ENCODE results near the gene PPM1B. TPM values are rescaled to one million over a fixed set of nuclear protein-coding genes. Genes with fewer than 3 reads are reported as not detected.

Gene PPM1B
- total RNA-seq, 2 donors from 2014 or later = 50.8 to 77.9 TPM

GRCh38 chr2:44273596-44273995, 104.9 kb downstream of the PPM1B start:
- TF ChIP-seq, protein P1, sequence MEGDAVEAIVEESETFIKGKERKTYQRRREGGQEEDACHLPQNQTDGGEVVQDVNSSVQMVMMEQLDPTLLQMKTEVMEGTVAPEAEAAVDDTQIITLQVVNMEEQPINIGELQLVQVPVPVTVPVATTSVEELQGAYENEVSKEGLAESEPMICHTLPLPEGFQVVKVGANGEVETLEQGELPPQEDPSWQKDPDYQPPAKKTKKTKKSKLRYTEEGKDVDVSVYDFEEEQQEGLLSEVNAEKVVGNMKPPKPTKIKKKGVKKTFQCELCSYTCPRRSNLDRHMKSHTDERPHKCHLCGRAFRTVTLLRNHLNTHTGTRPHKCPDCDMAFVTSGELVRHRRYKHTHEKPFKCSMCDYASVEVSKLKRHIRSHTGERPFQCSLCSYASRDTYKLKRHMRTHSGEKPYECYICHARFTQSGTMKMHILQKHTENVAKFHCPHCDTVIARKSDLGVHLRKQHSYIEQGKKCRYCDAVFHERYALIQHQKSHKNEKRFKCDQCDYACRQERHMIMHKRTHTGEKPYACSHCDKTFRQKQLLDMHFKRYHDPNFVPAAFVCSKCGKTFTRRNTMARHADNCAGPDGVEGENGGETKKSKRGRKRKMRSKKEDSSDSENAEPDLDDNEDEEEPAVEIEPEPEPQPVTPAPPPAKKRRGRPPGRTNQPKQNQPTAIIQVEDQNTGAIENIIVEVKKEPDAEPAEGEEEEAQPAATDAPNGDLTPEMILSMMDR (IDR thresholded peaks at IDR 0.05) = no peak
- Histone ChIP-seq H3K27ac (no peak overlapping the region), H3K9ac (ENCODE audit: low read depth in 2 of 2, low read length in 2 of 2) (no peak overlapping the region), H3K4me3 (no peak overlapping the region), H3K9me3 (no peaks in the 10 kb centered on the region), H3K36me3 (no peaks in the 10 kb centered on the region), H3K4me1 (no peaks in the 10 kb centered on the region), H3K27me3 (no peaks in the 10 kb centered on the region)
- intact Hi-C loops (cut with DNase I) = no loop called here
- DNase-seq = no peak

DNA sequence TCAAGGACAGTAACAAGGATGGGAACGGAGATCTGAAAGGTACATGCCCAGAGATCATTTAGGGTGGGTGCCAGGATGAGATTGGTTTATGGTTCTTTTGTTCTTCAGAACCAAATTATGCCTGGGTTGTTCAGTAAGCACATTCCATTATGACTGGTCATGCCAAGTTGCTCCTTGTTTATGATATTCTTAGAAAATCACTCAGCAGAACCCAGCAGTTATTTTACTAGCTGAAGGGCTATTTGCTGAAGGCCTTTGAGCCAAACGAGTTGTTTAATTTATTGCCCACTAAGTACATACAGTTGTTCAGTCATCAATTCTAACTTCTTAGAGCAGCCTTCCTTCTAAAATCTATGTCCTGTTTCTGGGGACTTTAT, 107.2 kb downstream of the PPM1B start:
- H3K4me3 ChIP-seq = no peak overlapping the region

DNA sequence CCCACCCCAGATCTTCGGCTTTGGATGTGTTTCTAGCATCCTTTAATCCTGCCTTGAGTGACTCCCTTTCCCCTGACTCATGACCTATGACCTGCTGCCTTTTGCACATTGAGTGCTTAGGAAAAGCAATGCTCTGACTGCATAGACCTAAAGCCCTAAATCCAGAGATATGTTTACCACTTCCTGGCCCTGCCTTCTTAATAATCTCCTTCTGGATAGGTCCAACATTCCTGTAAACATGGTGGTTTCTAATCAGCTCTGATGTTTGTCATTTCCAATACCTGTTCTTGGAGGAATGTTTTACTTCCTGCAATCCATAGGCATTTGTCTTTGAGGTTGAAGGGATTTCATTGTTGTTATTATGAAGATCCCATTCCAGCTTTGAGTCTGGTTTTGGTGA, 108.9 kb downstream of the PPM1B start:
- Histone ChIP-seq H3K27ac (no peak overlapping the region), H3K9me3 (no peaks in the 10 kb centered on the region), H3K9ac (ENCODE audit: low read depth in 2 of 2, low read length in 2 of 2) (peak overlapping the region in 1 of 2 donors; percentile 3), H3K4me1 (no peaks in the 10 kb centered on the region), H3K4me3 (no peak overlapping the region), H3K36me3 (no peaks in the 10 kb centered on the region), H3K27me3 (no peaks in the 10 kb centered on the region)
- no peak for DNase-seq
- TF ChIP-seq, protein P1 (IDR thresholded peaks at IDR 0.05) = no peak
- intact Hi-C loops (cut with DNase I) = no loop called here

More for the DNA sequence above, 107.2 kb downstream of the PPM1B start:
- TF ChIP-seq, protein P1 (IDR thresholded peaks at IDR 0.05) = no peak
- H3K4me1 ChIP-seq = no peaks in the 10 kb centered on the region
- peak; percentile 56 for DNase-seq
- H3K27ac ChIP-seq = peak overlapping the region; percentile 69
- intact Hi-C loops (cut with DNase I) = no loop called here
- H3K36me3 ChIP-seq = no peaks in the 10 kb centered on the region
- H3K27me3 ChIP-seq = no peaks in the 10 kb centered on the region
- peak overlapping the region in 1 of 2 donors; percentile 74 for H3K9ac ChIP-seq (ENCODE audit: low read depth in 2 of 2, low read length in 2 of 2)
- H3K9me3 ChIP-seq = no peaks in the 10 kb centered on the region

DNA sequence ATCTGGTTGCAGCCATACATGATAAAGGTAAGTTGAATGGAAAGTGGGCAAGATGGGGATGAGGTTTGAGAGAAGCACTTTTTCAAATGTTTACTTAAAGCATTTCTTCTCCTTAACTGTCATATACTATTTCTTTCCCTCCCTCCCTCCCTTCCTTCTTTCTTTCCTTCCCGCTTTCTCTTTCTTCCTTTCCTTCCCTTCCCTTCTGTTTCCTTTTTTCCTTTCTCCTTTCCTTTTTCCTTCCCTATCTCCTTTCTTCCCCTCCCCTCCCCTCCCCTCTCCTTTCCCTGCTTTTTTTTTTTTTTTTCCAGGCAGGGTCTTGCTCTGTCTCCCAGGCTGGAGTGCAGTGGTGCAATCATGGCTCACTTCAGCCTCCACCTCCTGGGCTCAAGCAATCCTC, 112.2 kb downstream of the PPM1B start:
- intact Hi-C loops (cut with DNase I) = no loop called here
- Histone ChIP-seq H3K4me3 (no peak overlapping the region), H3K27ac (no peak overlapping the region), H3K9me3 (no peaks in the 10 kb centered on the region), H3K36me3 (no peaks in the 10 kb centered on the region), H3K4me1 (no peaks in the 10 kb centered on the region), H3K27me3 (no peaks in the 10 kb centered on the region), H3K9ac (ENCODE audit: low read depth in 2 of 2, low read length in 2 of 2) (no peak overlapping the region)
- TF ChIP-seq, protein P1 (IDR thresholded peaks at IDR 0.05) = no peak
- DNase-seq = no peak

Other genes starting within 250 kb of the PPM1B start
- gene LRPPRC, start 172.9 kb upstream of the PPM1B start, total RNA-seq = 100 to 1,000 TPM; 106 to 131 TPM
- 10 to 100 TPM in 1 of 2 donors, 1 to 10 TPM in 1; 5.5 to 36.5 TPM for gene SLC3A1, start 106.6 kb downstream of the PPM1B start, total RNA-seq
- 10 to 100 TPM; 29.6 to 35.6 TPM for gene PREPL, start 192.6 kb downstream of the PPM1B start, total RNA-seq
- gene CAMKMT, start 193.1 kb downstream of the PPM1B start, total RNA-seq = 10 to 100 TPM; 10.7 to 11.6 TPM